ENCODE measurements around the gene RNF212. TPM values are rescaled to one million over a fixed set of nuclear protein-coding genes. Genes with fewer than 3 reads are reported as not detected.
"Not testable (repeated sequence)": the region's sequence is repeated elsewhere in the genome, so short reads cannot be mapped to it uniquely, and the experiment has no call there.

Gene RNF212, protein sequence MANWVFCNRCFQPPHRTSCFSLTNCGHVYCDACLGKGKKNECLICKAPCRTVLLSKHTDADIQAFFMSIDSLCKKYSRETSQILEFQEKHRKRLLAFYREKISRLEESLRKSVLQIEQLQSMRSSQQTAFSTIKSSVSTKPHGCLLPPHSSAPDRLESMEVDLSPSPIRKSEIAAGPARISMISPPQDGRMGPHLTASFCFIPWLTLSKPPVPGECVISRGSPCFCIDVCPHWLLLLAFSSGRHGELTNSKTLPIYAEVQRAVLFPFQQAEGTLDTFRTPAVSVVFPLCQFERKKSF
- total RNA-seq, result 2.1 and 2.6 TPM in 2 replicates

DNA sequence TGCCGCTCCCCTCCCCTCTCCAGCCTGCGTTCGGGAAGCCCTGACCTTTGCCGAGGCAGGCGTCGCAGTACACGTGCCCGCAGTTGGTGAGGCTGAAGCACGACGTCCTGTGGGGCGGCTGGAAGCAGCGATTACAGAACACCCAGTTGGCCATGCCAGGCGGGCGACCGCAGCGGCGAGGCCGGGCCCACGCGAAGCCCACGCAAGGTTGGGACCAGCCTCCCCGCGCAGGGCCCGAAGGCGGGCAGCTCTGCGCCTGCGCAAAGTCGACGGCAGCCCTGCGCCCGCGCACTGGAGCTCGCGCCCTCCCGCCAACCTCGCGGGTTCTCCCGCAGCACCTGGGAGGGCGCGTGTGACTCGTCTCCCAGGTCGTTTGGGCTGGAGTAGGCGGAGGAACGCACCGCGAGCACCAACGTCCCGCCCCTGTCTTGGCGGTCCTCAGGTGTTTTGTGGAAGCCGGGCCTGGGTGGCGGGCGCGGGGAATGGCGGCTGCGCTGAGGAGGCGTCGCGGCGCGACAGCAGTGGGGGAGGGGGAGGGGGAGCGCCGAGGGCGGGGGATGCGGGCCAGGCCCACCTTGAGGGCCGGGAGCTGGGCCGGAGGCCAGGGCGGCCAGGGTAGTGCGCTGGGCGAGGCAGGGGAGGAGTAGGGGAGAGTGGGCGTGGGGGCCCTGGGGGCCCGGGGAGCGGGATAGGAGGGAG, at the start of gene RNF212:
TSS of gene RNF212 (minus strand) at position 254 of the 699 bp plus-strand sequence. CDS start at position 154, 100 bp downstream.
- intact Hi-C loops (cut with micrococcal nuclease), result no loop called here

GRCh38 chr4:1160351-1160750, 47.0 kb upstream of the RNF212 start:
- intact Hi-C loops (cut with micrococcal nuclease), result no loop called here

GRCh38 chr4:1156069-1156468, 42.7 kb upstream of the RNF212 start:
- intact Hi-C loops (cut with micrococcal nuclease), result no loop called here

GRCh38 chr4:1155314-1155713, 42.0 kb upstream of the RNF212 start:
- intact Hi-C loops (cut with micrococcal nuclease), result no loop called here

DNA sequence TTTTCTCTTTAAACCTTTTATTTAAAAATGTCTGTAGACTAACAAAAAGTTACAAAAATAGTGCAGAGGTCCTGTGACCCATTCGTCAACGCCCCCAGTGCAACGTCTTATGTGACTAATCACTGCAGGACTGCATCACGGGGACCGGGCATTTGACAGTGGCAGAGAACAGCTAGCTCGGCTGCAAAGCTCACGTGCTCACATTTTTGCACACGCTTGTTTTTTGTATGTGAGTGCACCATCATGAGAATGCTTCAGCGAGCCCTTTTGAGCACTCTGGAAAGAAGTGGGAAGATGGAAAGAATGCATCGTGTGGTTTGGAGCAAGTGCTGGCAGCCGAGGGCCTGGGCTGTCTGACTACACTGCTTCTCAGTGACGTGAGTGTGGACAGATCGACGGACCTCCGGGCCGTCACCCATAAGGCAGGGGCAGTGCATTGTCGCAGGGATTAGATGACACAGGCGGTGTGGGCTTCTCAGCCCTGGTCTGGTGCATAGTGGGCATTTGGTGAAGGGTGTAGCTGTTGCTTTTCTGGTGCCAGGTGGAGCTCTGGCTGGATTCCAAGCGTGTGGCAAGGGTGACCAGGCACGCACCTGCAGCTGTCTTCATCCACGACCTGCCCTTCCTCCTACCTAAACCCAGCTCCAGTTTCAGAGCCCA, 41.3 kb upstream of the RNF212 start:
- intact Hi-C loops (cut with micrococcal nuclease), result no loop called here

DNA sequence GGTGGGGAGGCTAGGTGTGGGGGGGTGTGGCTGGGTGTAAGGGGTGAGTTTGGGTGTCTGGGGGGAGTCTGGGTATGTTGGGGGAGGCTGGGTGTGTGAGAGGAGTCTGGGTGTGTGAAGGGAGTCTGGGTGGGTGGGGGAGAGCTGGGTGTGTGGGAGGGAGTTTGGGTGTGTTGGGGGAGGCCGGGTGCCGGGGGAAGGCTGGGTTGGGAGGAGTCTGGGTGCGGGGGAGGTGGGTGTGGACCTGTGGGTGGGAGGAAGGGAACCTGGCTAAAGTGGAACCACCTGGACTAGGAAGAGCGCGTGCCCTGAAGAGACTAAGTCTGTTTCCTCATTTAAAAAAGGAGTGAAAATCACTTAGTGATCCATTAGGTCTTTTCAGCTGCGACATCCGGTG, 40.8 kb upstream of the RNF212 start:
- intact Hi-C loops (cut with micrococcal nuclease), result no loop called here

DNA sequence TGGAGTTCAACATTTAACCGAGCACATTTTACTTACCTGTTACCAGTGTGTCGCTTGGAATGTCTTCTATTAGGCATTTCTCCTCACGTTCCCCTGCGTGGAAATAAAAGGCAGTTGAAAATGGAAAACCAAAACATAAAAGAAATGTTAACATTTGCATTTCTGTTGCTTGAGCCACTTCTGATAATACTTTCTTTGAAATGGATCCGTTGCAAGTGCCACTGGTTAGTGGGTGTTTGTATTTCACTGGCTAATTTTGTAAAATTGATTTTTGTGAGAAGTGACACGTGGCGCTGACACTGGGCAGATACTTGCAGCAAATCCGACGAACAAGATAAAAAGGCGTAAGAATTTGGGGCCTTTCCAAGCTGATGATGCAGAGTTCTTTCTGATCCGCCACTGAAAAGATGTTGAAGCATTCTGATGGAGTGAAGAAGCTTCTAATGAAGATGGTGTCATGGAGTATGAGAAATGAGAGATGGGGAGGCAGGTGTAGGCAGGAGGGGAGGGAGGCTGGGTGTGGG, 40.3 kb upstream of the RNF212 start:
- intact Hi-C loops (cut with micrococcal nuclease), result no loop called here

DNA sequence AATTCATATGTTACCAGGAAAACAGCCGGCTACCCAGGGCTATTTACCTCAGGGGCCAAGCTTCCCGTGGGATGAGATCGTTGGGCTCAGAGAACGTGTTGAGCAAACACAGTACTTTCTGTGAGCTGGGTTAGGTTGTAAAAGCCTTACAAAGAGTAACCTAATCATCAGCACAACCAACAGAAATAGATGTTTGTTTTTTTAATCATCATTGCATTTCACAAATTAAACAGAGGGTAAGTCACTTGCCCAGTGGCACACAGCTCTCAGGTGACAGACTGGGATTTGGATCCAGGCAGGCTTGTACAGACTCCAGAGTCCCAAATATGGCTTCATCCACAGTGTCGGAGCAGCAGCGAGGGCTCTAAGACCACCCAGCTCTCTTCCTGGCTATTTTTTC, 38.9 kb upstream of the RNF212 start:
- intact Hi-C loops (cut with micrococcal nuclease), result no loop called here

- intact Hi-C loops (cut with micrococcal nuclease), result no loop called here
These were observed 38.2 kb upstream of the RNF212 start for GRCh38 chr4:1151541-1151940.

DNA sequence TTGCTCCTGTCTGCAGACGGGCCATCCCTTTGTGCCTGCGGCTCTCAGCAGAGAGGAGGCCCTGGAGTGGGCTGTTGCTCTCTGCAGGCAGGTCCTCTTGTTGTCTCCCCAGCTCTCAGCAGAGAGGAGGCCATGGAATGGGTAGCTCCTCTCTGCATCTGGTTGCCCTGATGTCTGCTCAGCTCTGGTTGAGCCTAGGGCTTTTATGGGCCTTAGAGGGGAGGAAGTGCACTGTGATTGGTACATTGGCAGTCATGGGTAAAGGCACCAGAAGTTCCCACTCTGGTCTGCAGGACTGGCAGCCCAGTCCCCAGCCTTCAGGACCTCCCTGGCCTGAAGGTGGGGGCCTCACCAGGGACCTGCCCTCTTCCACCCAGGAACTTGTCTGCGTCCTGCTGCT, 37.5 kb upstream of the RNF212 start:
- intact Hi-C loops (cut with micrococcal nuclease), result no loop called here

GRCh38 chr4:1139860-1140259, 26.5 kb upstream of the RNF212 start:
- intact Hi-C loops (cut with micrococcal nuclease), result no loop called here

DNA sequence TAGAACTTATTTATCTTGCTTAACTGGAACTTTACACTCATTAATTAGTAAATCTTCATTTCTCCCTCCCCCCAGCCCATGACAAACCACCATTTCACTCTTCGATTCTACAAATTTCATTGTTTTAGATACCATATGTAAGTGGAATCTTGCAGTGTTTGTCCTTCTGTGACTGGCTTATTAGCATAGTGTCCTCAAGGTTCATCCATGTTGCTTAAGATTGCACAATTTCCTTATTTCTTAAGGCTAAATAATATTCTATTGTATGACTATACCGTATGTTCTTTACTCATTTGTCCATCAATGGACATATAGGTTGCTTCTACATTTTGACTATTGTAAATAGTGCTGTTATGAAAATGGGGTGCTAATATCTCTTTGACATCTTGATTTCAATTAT, 24.5 kb upstream of the RNF212 start:
- intact Hi-C loops (cut with micrococcal nuclease), result loop anchor here (1.0 kb wide), 1 partner anchor 208 kb away; no protein-coding TSS in a partner anchor

DNA sequence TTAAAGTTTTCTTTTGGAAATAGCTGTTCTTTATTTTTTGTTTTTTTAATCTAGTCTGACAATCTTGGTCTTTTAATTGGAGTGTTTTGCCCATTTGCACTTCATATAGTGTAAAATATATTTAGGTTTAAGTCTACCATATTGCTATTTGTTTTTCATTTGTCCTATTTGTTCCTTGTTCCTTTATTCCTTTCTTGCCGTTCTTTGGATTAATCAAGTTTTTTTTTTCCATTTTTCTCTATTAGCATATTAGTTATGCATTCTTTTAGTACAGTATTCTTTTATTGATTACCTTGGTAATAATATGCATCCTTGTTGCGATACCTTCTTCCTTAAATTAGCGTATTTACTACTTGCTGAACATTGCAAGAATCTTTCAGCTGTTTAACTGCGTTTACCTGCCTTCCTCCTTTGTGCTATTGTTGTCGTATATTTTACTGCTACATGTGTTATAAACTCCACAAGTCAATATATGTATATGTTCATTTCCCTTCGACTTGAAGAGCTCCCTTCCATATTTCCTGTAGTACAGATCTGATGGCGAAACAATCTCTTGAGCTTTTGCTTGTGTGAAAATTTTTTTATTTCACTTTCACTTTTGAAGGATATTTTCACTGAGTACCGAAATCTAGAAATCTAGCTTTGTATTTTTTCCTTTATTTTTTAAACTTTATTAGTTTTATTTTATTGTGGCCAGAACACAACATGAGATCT, 23.9 kb upstream of the RNF212 start:
- intact Hi-C loops (cut with micrococcal nuclease), result loop anchor here (1.0 kb wide), 1 partner anchor 209 kb away; no protein-coding TSS in a partner anchor

DNA sequence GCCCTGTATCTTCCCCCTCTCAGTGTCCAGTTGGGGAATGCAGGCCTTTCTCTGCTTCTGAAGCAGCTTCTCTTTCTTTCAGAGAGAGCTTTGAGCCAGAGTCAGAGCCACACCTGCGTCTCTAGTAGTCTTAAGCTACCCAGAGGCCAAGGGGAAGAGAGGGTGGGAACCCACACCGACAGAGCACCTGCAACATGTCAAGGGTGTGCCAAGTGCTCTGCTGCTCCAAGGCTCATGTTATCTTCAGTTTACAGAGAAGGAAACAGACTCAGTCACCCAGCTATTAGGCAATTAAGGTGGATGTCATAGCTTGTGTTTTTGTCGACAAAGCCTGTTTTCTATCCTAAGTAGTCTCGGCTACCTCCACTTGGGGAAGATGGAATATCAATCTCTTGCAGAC, 22.7 kb upstream of the RNF212 start:
- intact Hi-C loops (cut with micrococcal nuclease), result no loop called here

GRCh38 chr4:1133033-1133432, 19.7 kb upstream of the RNF212 start:
- intact Hi-C loops (cut with micrococcal nuclease), result no loop called here

- intact Hi-C loops (cut with micrococcal nuclease), result loop anchor here (1.0 to 2.0 kb wide), 9 partner anchors 37 to 383 kb away; partner anchors contain the start of genes MAEA and UVSSA
These were observed 17.2 kb upstream of the RNF212 start for GRCh38 chr4:1130316-1131186.

- intact Hi-C loops (cut with micrococcal nuclease), result no loop called here
These were observed 13.1 kb upstream of the RNF212 start for GRCh38 chr4:1126506-1126905.

DNA sequence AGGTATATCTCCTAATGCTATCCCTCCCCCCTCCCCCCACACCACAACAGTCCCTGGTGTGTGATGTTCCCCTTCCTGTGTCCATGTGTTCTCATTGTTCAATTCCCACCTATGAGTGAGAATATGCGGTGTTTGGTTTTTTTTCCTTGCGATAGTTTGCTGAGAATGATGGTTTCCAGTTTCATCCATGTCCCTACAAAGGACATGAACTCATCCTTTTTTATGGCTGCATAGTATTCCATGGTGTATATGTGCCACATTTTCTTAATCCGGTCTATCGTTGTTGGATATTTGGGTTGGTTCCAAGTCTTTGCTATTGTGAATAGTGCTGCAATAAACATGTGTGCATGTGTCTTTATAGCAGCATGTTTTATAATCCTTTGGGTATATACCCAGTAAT, 12.1 kb upstream of the RNF212 start:
- intact Hi-C loops (cut with micrococcal nuclease), result not testable (repeated sequence)

GRCh38 chr4:1124818-1125217, 11.5 kb upstream of the RNF212 start:
- intact Hi-C loops (cut with micrococcal nuclease), result no loop called here

DNA sequence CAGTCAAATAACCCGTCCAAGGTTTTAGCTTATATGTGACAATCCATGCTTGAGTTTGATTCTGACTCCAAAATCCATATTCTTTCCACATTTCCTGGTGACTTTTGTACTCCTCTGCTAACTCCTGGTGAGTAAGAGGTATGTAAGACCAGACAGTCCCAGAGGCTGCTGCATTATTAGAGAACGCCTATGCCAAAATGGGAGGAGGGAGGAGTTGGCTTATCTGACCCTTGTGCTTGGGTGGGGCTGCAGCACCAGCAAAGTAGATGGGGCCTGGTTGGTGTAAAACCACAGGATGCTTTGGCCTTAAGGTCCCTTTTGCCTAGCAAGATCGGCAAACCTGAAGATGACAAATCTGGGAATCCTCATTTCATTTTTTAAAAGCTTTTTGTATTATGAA, 9.1 kb upstream of the RNF212 start:
- intact Hi-C loops (cut with micrococcal nuclease), result no loop called here

Measured in T-helper 1 cell treated with Interleukin-12 subunit alpha and Interleukin-12 subunit beta and Interleukin-4 antibody, amounts not matched to agents 30 ng/mL and 1 ng/mL, for 36 hours (primary cell).